Subcutaneous abdominal adipose tissue (tissue), 5 donors: ENCODE results near the gene SLC6A4.
"Not testable (repeated sequence)": the region's sequence is repeated elsewhere in the genome, so short reads cannot be mapped to it uniquely, and the experiment has no call there.

Source experiments
- H3K27ac ChIP-seq: one replicate; pipeline ENCODE4 v1.7.0; 2013; ENCODE audit warnings: low read depth, mild to moderate bottlenecking, inconsistent platforms, low read length, moderate library complexity
- H3K27me3 ChIP-seq, 5 donors: one replicate each; pipeline ENCODE4 v1.7.0; 2013; ENCODE audit warnings: low read length in 5 of 5, inconsistent platforms in 1 of 5; ENCODE audit not compliant: control insufficient read depth in 5 of 5, insufficient read depth in 4 of 5
- H3K36me3 ChIP-seq, 5 donors: one replicate each; pipeline ENCODE4 v1.7.0; 2013; ENCODE audit warnings: low read length in 5 of 5; ENCODE audit not compliant: control insufficient read depth in 5 of 5, insufficient read depth in 5 of 5
- H3K4me1 ChIP-seq, 5 donors: one replicate each; pipeline ENCODE4 v1.7.0; 2013; ENCODE audit warnings: low read length in 5 of 5, mild to moderate bottlenecking in 3 of 5, moderate library complexity in 1 of 5; ENCODE audit not compliant: control insufficient read depth in 5 of 5, insufficient read depth in 5 of 5
- H3K4me3 ChIP-seq, 5 donors: one replicate each; pipeline ENCODE4 v1.7.0; 2013; ENCODE audit warnings: low read length in 5 of 5, low read depth in 1 of 5
- H3K9ac ChIP-seq, 5 donors: one replicate each; pipeline ENCODE4 v1.7.0; 2013; ENCODE audit warnings: low read length in 5 of 5, mild to moderate bottlenecking in 4 of 5, moderate library complexity in 3 of 5
- H3K9me3 ChIP-seq, 5 donors: one replicate each; pipeline ENCODE4 v1.7.0; 2013; ENCODE audit warnings: low read length in 5 of 5; ENCODE audit not compliant: control insufficient read depth in 5 of 5
- donor health status: healthy.
- donor health status: healthy.
- donor health status: healthy.
- donor health status: healthy.
- donor health status: healthy.

SLC6A4 gene

DNA sequence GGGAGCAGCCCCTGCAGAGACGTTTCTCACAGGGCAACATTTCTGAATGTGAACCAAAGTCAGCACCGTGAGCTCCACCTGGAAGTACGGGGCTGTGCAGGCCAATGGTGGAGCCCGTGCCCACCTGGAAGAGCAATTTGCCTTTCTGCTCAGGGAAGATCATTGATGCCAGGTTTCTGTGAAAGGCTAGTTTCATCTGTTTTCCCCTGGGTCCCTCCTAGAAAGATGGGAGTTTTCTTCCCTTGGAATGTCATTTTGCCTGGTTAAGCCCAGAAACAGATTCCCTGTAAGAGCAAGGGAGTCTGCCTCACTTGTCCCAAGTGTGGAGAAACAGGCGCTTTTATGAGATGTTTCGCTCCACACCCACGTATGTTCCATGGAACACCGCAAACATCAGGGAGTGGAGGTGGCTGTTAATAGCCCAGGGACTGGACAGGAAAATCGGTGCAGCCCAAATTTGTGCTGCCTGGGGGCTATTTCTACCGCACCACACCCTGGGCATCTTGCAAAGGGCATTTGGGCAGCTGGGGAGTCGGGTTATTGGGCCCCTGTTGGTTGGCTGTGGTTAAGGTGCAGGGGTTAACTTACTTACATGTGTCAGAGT is 2.6 kb downstream of the SLC6A4 start:
- Histone ChIP-seq H3K4me3 (no peak overlapping the region), H3K36me3 (no peaks in the 10 kb centered on the region), H3K27ac (no peak overlapping the region), H3K9ac (no peak overlapping the region), H3K9me3 (no peaks in the 10 kb centered on the region), H3K4me1 (peaks cover 2 to 29% (median 25%) of the 10 kb centered on the region in 5 donors), H3K27me3 (peaks cover 14 to 34% (median 21%) of the 10 kb centered on the region in 5 donors)

GRCh38 chr17:30232015-30232823 is 3.3 kb downstream of the SLC6A4 start:
- H3K4me3 ChIP-seq = no peak overlapping the region
- no peak overlapping the region for H3K27ac ChIP-seq
- peaks cover 0 to 22% (median 19%) of the 10 kb centered on the region in 5 donors for H3K4me1 ChIP-seq
- H3K36me3 ChIP-seq = no peaks in the 10 kb centered on the region
- no peaks in the 10 kb centered on the region for H3K9me3 ChIP-seq
- H3K9ac ChIP-seq = no peak overlapping the region
- peaks cover 7 to 28% (median 14%) of the 10 kb centered on the region in 5 donors for H3K27me3 ChIP-seq

- peaks cover 0 to 9% (median 7%) of the 10 kb centered on the region in 5 donors for H3K4me1 ChIP-seq
- H3K4me3 ChIP-seq = no peak overlapping the region
- no peak overlapping the region for H3K27ac ChIP-seq
- no peaks in the 10 kb centered on the region for H3K9me3 ChIP-seq
- H3K27me3 ChIP-seq = peaks cover 5 to 23% (median 7%) of the 10 kb centered on the region in 5 donors
- H3K9ac ChIP-seq = no peak overlapping the region
- H3K36me3 ChIP-seq = no peaks in the 10 kb centered on the region
Measured at GRCh38 chr17:30230596-30231125, 4.8 kb downstream of the SLC6A4 start.

DNA sequence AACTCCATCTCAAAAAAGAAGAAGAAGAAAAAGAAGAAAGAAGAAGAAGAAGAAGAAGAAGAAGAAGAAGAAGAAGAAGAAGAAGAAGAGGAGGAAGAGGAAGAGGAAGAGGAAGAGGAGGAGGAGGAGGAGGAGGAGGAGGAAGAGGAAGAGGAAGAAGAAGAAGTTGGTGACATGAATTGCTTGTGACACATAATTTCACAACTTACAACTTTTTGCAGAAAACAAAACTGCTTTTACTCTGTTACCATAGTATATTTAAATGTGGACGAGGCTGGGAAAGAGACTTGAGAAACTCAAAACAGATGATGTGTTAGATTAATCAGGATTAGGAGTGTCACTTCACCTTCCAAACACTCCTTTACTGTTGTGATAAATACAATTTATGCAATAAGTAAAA is 5.5 kb downstream of the SLC6A4 start:
- H3K9me3 ChIP-seq, H3K9ac ChIP-seq, H3K36me3 ChIP-seq, H3K4me3 ChIP-seq, H3K27ac ChIP-seq, H3K4me1 ChIP-seq: not testable (repeated sequence)
- H3K27me3 ChIP-seq = peaks cover 0 to 19% (median 5%) of the 10 kb centered on the region in 5 donors

GRCh38 chr17:30229012-30229411 is 6.5 kb downstream of the SLC6A4 start:
- Histone ChIP-seq H3K36me3 (no peaks in the 10 kb centered on the region), H3K4me1 (no peaks in the 10 kb centered on the region), H3K9ac (no peak overlapping the region), H3K27ac (no peak overlapping the region), H3K4me3 (no peak overlapping the region), H3K27me3 (peaks cover 0 to 19% (median 2%) of the 10 kb centered on the region in 5 donors), H3K9me3 (no peaks in the 10 kb centered on the region)

GRCh38 chr17:30228011-30228410 is 7.5 kb downstream of the SLC6A4 start:
- no peak overlapping the region for H3K4me3 ChIP-seq
- H3K36me3 ChIP-seq = no peaks in the 10 kb centered on the region
- no peaks in the 10 kb centered on the region for H3K4me1 ChIP-seq
- peaks cover 0 to 19% (median 2%) of the 10 kb centered on the region in 5 donors for H3K27me3 ChIP-seq
- no peak overlapping the region for H3K27ac ChIP-seq
- no peaks in the 10 kb centered on the region for H3K9me3 ChIP-seq
- no peak overlapping the region for H3K9ac ChIP-seq

- Histone ChIP-seq H3K4me3 (no peak overlapping the region), H3K9ac (no peak overlapping the region), H3K27ac (no peak overlapping the region), H3K9me3 (no peaks in the 10 kb centered on the region), H3K27me3 (peaks cover 0 to 15% (median 2%) of the 10 kb centered on the region in 5 donors), H3K36me3 (no peaks in the 10 kb centered on the region), H3K4me1 (no peaks in the 10 kb centered on the region)
Measured at GRCh38 chr17:30226878-30227277, 8.6 kb downstream of the SLC6A4 start.

GRCh38 chr17:30225919-30226553 is 9.5 kb downstream of the SLC6A4 start:
- no peaks in the 10 kb centered on the region for H3K9me3 ChIP-seq
- no peak overlapping the region for H3K27ac ChIP-seq
- no peak overlapping the region for H3K9ac ChIP-seq
- no peak overlapping the region for H3K4me3 ChIP-seq
- peaks cover 0 to 15% (median 2%) of the 10 kb centered on the region in 5 donors for H3K27me3 ChIP-seq
- no peaks in the 10 kb centered on the region for H3K36me3 ChIP-seq
- no peaks in the 10 kb centered on the region for H3K4me1 ChIP-seq

DNA sequence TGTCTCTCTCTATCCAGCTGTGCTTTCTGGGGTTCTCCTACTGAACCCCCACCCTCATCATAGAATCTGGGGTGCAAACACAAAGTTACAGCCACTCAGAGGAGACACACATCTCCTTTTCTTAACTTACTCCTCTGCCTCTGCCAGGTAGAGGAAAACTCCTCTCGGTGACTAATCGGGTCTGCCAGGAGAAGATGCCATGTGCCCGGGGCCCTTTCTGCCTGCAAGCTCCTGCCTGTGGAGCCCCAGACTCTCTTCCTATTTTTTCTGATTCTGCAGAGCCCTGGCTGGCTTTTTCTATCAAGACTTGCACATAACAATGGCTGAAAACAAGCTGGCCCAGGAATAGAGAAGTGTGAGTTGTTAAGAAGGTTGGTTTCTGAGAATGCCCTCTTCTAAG is 10.4 kb downstream of the SLC6A4 start:
- H3K9me3 ChIP-seq = no peaks in the 10 kb centered on the region
- no peak overlapping the region for H3K27ac ChIP-seq

More for the DNA sequence above, 10.4 kb downstream of the SLC6A4 start:
- H3K4me1 ChIP-seq = peaks cover 0 to 4% (median 1%) of the 10 kb centered on the region in 5 donors
- peaks cover 0 to 10% (median 0%) of the 10 kb centered on the region in 5 donors for H3K27me3 ChIP-seq
- H3K4me3 ChIP-seq = no peak overlapping the region
- H3K9ac ChIP-seq = no peak overlapping the region
- no peaks in the 10 kb centered on the region for H3K36me3 ChIP-seq
